GDM1 (cell line): ENCODE results near the gene RHEB.

ENCODE experiments used
- DNase-seq: peaks from one replicate; lab custom pipeline; 2025; lab: John Stamatoyannopoulos, UW

RHEB gene

DNA sequence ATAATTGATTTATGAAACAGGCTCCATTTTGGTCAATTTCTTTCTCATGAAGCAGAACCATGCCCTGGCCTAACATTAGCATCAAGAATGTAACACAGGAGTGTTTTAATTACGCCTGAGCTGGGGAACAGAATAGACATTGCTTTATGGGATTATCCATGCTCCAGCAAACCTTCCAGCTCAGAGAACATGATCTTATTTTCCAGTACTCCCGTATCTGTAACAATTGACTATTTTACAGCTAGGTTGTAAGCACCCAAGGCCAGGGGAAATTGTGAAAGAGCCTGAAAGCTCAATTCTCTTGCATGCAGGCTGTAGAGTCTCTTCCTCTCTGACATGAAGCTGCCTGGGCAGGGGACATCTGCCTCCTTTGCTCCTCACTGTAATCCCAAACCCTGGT is 49.0 kb downstream of the RHEB start:
- no peak for DNase-seq

DNA sequence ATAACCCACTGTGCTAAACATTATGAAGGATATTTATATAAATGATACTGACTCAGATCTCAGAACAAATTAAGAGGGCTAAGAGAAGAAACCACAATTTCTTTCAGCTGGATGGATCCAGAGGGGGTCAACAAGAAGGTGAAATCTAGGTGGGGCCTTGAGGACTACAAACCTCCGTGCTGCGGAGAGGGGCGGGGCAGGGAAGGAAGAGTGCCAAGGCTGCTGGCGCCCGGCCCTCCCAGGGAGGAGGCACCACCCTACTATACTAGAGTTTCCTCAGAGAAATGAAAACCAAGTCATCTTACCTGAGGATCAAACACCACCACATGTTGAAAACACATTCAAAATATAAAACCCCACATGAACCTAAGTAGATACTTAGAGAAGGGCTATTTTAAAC is 50.4 kb downstream of the RHEB start:
- no peak for DNase-seq

DNA sequence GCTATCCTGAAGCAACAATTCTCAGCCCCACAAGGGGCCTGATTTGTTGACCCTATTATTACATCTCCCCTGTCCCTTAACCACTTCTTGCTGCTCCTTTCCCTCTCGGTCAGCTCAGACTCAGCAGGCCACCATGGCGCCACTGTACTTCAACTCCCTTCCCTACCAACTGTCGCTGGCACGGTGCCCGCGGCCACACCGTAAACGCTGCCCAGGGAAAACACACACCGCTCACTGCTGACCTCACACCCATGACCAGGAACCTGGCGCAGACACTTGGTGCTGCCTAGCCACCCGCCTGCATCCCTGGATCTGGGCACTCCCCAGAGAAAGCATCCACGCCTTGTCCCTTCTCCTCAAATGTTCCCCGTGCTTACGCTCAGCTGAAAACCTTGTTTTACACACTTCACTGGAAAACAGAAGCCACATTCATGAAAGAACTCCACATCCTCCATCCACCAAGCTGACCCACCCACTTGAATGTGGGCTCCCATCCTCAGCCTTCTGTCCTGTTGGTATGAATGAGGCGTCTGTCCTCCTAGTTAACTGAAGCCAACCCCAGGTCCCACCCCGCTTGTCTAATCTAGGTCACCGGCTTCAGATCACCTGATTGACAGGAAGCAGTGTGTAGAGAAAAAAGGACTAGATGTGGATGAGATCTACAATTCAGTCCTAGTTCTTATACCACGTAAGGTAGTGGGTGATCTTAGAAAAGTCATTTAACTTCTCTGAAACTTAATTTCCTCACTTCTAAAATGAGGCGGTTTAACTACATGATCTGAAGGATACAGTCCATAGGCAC is 51.3 kb downstream of the RHEB start:
- no peak for DNase-seq

DNA sequence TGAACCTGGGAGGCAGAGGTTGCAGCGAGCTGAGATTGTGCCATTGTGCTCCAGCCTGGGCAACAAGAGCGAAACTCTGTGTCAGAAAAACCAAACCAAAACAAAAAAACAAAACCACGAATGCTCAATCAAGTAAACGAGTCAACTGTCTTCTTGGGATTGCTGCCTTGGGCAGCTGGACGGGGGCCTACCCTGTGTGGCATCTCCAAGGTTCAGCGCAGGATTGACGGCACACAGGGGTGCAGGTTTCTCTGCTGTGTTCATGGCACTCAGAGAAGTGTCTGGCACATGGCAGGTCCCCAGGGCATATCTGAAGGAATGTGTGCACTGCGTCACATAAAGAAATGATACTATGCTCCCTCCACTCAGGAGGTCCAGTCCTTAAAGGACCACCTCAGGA is 54.5 kb downstream of the RHEB start:
- no peak for DNase-seq

DNA sequence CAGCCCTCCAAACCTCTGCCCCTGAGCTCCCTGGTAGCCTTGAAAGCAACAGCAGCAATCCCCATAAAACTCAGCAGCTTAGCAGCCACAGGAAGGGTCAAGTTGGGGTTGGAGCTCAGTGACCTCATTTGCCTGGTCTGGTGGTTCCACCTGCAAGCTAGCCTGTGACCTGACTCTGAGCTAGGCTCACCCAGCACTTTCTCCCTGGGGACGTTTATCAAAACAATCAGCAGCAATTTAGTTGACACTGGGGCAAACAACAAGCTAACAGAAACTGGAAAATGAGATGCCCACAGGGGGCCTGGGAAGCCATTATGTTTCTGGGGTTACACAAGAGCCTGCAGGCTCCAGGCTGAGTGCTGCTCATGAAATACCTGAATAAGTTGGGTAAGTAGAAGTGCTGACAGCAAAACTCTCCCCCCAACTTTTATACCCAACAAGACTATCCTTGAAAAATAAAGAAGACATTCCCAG is 57.4 kb downstream of the RHEB start:
- no peak for DNase-seq

DNA sequence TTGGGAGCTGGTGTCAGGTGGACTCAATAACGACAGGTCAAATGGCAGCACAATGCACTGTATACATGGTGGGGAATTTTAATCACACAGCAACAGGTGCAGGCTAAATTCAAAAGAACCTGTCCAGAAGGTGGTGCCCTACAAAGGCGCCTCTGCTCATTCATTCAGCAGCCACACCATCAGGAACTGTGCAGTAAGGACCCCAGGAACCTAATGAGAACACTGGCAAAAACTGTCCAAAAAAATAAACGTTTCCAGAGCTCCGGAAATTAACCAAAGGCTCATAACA is 57.8 kb downstream of the RHEB start:
- no peak for DNase-seq

DNA sequence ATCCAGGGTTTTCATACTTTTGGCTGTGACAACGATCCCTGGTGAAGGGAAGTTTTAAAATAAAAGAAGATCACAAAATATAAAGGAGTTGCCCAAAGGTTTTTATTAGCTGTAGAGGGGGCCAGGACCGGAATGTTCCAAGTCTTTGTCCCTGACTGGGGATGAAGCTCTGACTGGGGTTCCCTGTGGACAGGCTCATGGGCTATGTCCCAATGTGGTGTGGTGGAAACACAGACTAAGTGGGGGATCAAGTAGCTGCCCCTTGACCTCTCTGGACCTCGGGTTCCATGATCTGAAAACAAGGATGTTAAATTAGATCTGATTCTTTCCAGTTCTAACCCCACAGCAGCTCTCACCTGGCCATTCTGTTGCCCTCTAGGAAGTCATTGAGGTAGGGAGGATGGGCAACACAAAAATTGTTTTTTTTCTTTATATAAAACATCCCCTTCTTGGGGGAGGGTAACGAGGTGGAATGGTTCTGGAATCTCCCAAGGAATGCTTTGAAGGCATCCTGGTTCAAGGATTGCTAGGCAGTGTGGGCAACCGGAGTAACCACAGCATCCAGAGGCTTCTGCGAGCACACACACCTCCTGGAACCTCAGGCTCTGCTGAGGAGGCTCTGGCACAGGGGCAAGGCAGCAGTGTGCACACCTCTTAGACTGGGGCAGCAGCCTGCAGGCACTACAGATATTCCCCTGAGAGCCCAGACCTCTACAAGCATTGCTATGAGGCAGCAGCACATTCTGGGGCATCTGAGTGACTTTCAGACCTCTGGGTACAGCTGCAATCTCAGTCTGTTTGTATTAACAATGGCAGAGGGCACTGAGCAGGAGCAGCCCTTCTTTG is 58.4 kb downstream of the RHEB start:
- DNase-seq = no peak

DNA sequence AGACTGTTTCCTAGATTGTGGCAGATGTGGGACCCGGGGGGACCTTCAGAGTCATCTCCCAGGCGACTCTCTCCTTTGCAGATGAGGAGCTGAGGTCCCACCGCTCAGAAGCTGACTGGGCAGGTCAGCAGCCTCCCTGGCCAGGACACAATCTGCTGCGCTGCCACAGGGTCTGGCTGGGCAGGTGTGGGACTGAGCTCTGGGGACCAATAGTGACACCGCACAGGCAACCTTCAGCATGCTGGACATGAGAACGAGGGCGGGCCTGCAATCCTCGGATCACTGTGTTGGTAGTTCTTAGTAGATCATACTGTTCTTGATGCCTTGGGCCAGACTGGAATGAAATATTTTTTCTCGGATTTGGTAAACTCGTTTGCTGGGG is 59.2 kb downstream of the RHEB start:
- no peak for DNase-seq

DNA sequence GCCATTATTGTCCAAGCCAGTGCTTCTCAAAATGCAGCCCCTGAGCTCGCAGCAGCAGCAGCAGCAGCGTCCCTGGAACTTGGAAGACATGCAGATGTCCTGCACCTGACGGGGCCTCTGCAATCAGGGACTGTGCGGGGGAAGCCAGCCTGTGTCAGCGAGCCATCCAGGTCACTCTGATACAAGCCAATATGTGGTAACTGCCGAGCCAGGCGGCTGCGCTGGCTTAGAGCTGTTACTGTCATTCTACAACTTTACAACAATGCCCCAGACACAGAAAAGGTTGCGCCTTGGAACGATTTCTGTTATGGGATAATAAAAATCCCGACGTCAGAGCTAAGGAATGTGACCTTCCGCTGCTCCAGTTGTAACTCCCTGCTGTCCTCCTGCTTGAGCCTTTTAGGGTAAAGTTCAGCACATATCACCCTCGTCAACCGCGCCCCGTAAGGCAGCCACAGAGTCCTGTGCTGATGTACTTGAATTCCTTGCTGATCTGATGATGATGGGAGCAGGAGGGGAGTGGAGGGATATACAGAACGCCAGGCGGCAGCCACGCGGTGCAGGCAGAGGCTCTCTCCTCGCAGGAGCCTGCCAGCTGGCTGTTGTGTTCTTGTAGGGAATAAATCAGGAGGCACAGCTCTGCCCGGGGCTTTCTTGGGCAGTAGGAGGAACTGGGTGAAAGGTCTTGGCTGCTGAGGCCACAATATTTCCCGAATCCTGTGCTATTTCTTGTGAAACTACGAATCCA is 59.8 kb downstream of the RHEB start:
- DNase-seq = no peak

DNA sequence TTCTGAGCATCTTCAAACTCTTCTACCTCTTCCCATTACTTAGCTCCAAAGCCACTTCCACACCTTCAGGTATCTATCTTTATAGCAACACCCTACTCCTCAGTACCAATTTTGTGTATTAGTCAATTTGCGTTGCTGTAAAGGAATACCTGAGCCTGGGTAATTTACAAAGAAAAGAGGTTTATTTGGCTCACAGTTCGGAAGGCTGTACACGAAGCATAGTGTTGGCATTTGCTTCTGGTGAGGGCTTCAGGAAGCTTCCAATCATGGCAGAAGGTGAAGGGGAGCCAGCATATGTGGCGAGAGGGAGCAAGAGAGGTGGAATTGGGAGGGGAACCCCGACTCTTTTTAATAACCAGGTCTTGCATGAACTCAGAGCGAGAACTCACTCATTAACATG is 62.2 kb downstream of the RHEB start:
- no peak for DNase-seq

DNA sequence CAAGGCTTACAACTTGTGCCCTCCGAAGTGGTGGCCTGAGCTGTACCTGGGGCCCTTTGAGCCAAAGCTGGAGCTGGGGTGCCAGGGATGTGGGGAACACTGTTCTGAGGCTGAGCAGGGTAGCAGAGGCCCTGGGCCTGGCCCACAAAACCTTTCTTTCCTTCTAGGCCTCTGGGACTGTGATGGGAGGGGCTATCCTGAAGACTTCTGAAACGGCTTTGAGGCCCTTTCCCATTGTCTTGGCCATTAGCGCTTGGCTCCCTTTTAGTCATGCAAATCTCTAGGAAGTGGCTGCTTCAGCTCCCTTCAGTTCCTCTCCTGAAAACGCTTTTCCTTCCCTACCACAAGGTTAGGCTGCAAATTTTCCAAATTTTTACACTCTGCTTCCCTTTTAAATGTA is 62.9 kb downstream of the RHEB start:
- no peak for DNase-seq

DNA sequence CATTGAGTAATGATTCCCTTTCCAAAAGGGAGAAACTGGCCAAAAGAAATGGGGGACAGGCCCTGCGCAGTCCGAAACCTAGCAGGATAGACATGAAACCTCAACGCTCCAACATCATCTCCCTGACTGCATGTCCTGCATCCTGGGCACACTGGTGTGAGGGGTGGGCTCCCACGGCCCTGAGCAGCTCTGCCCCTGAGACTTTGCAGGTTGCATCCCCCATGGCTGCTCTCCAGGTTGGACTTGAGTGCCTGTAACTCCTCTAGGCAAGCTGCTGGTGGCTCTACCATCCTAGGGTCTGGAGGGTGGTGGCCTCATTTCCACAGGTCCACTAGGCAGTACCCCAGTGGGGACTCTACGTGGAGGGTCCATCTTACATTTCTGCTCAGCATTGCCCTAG is 63.4 kb downstream of the RHEB start:
- DNase-seq = no peak

DNA sequence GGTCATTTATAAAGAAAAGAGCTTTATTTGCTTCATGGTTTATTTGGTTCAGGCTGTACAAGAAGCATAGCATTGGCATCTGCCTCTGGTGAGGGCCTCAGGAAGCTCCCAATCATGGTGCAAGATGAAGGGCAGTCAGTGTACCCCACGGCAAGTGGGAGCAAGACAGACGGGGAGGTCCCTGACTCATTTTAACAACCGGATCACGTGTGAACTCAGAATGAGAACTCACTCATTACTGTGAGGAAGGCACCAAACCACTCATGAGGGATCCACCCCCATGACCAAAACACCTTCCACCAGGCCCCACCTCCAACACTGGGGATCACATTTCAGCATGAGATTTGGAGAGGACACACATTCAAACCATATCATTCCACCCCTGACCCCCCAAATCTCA is 64.0 kb downstream of the RHEB start:
- DNase-seq = no peak

DNA sequence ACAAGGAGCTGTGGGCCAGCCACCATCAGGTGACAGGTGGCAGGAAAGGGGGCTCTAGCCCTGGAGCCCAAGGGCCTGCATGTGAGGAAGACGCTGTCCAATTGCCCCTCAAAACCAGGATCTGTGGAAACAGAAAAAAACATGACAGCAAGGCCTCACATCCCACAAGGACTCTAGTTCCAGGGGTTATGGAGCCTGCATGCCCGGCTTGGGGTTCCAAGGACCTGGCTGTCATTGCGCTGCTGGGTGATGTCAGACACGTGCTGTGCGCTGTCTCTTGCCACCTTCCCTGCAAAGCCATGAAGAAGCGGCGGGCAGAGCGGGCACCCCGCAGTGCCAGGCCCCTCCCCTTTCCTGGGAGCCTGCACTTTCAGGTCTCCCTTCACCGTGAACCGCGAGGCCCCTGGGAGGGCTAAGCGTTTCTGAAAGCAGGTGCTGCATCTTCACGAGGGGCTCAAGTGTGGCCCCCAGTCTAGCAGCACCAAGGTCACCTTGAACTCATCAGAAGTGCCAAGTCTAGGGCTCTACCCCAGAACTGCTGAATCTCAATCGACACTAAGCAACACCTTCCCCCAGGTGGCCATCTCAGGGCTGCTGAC is 64.7 kb downstream of the RHEB start:
- no peak for DNase-seq

DNA sequence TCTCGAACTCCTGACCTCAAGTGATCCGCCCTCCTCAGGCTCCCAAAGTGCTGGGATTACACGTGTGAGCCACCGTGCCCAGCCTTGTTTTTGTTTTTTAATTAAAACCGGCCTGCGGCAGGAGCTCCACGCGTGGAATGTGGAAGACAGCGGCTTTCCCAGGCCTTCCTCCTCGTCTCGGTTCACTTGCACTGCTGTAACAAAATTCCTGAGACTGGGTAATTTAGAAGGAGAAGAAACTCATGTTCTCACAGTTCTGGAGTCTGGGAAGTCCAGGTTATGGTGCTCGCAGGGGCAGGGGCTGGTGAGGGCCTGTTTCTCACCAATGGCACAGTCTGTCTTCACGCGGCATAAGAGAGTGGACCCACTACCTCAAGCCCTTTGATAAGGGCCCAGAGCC is 65.4 kb downstream of the RHEB start:
- no peak for DNase-seq

DNA sequence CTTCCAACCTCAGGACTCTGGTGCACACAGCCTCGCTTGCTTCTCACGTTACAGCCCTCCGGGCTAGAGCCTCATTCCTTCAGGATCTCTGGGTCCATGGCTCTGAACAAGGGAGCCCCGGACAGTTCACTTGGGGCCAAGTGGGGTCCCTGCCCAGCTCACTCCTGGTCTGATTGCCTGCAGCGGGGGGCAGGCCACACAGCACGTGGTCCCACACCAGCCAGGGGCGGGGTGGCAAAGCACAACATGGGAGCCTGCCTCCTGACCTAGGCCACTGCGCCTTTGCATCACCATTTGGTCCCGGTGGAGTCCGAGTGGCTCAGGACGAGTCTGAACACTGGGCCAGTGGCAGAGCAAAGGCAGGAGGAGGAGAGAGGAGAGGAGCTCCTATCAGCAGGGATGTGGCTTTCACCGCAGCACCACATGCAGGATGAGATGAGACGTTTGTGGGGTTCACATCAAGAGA is 66.3 kb downstream of the RHEB start:
- DNase-seq = no peak

DNA sequence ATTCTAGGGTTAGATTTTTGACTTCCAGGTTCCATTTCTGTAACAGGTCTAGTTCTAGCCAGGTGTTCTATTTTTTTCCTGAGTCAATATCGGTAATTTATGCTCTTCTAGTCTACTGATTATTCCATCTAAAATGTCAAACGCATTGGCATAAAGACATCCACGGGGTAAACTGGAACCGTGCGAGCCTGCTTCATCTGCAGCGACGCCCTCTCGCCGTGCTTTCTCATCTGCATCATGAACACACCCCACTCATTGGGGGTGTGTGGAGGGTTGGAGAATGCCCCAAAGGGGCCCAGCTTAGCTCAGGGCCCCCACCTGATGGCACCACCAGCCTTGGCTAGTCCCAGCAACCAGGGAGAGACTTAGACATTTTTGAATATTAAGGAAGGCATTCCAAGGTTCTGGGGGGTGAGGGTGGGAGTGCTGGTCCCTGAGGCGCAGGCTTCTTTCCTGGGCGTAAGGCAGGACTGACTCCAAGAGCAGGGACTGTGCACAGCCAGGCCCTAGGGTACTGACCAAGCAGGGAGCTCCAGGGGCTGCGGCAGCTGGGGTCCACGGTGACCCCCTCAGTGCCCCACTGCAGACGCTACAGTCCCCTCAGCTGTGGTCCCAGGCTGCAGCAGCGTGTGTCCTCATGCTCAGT is 66.9 kb downstream of the RHEB start:
- DNase-seq = no peak

DNA sequence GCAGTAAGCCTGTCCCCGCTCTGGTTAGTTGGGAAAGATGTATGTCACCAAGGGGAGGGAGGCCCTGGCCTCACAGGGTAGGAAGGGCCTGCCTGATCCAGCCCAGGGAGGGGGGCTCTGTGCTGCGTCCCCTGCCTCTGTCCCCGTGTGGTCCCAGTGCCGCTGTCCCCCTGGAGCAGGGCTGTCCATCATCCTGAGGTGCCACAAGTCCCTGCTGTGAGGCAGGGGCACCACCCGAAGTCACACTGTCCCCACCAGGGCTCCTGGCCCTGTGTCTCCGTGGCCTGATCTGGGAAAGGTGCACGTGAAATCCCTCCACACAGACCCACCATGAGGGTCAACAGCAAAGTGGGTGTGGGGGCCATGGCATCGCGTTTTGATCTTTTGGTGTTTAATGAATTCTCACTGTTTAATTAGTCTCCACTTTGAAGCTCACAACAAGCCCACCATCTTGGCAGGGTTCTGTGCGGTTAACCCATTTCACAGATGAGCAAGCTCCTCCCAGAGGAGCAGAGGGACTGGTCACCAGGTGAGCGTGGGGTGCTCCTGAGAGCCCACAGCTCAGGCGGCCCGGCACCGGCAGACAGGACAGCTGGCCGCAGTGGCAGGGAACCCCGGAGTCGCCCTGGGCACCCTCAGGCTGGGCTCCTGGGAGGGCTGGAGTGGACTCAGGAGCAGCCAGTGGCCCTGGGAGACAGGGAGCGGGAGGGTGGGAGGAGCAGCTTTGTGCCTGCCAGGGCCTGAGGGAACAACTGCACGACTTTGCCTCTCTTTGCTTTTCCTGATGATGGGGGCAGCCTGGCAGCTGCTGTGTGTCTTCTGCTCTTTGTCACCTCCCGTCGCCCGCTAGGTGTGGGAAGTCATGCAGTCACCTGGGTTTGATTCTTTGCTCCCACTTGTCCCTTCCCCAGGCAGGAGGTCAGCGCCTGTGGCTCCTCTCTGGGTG is 67.8 kb downstream of the RHEB start:
- no peak for DNase-seq

DNA sequence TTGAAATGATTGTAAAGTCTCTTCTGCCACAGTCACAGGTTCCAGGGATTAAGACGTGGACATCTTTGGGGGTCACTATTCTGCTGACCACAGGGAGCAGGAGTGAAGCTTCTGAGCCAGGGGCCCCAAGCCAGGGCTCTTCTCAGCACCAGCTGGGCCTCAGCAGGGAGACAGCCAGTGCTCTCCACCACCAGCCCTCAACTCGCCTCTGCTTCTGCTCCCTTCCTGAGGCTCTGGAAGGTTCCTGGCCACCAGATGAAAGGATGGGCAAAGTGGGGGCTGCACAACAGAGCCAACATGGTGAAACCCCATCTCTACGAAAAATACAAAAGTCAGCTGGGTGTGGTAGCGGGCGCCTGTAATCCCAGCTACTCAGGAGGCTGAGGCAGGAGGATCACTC is 68.5 kb downstream of the RHEB start:
- no peak for DNase-seq

DNA sequence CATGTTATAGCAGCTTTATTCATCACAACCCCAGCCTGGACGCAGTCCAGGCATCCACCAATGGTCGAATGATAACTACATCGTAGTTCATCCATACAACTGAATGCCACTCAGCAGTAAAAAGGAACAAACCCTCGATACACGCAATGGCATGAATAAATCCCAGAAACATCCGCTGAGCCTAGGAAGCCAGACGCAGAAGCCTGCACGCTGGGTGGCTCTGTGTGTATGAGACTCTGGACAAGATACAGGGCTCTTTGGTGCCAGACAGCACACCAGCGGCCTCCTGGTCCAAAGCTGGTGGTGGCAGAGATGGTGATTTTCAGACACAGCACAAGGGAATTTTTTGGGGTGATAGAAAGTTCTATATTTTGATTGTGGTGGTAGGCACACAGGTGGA is 69.7 kb downstream of the RHEB start:
- no peak for DNase-seq
